GM21723 (cell line): ENCODE data around the gene MINDY4.

Source experiments
- ATAC-seq: cut with Tn5 transposase; IDR thresholded peaks from one replicate; pipeline ENCODE4 v1.9.1; 2021; ENCODE audit warnings: mild to moderate bottlenecking, moderate library complexity; ENCODE audit not compliant: unreplicated experiment

The MINDY4 gene

DNA sequence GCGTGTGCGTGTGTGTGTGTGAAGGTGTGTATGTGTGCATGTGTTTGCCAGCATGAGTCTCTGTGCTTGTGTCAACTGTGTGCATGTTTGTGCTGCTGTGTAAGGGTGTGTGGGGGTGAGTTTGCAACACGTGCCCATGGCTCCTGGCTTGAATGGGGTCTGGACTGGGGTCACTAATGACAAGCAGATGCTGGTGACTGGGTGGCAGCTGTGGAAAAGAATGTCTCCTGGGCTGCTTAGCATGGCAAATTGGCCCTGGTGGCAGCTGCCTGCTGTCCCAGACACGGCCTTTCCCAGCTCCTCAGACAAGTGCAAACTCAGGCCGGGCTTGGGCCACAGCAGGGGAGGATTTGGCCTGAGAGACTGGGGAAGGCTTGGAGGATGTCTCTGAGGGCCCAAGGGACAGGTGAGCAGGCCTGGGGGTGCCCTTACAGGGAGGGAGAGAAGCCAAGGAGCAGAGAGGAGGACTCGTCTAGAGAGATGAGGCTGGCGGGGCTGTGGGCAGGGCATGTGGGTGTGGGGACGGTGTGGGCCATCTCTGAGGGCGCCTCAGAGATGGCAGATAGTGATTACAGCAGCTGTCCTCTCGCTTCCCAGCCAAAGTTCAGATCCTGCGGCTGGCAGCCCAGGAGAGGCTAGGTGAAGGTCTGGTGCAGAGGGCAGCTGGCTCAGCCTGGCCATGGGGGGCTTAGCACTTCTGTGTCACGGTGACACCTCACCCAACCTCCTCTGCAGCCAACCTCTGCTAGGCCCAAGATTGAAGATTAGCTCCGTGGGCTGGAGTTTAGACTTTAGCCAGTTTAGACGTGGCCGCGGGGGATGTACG is 142.0 kb downstream of the MINDY4 start:
- ATAC-seq = no peak

DNA sequence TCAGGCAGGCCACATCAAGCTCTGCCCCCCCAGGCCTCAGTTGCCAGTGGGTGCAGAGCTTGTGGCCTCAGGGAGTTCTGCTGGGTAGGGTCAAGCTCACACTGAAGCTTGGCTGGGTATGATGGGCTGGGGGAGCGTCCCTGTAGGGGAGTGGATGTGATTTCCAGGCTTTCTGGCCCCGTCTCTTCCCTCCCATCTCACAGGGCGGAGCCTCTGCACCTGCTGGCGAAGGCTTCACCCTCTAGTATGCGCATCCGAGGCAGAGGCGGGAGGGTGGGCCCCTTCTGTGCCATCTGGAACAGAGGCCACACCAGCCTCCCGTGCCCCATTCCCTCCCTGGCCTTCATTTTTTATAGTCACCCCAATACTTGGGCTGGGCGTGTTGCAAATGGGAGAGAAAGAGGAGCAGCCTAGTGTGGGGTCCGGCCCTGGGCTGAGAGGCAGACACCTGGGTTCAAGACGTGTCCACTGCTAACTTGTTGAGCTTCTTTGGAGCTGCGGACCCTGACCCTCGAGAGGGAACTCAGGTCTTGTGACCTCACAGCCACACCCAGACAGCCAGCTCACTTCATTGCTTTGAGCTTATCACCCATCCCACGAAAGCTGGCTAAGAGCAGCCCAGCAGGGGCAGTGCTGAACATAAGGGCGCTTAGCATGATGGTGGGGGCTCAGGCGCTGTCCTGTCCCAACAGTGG is 142.8 kb downstream of the MINDY4 start:
- ATAC-seq = no peak

- no peak for ATAC-seq
Measured at GRCh38 chr7:30914596-30914995, 143.4 kb downstream of the MINDY4 start.

DNA sequence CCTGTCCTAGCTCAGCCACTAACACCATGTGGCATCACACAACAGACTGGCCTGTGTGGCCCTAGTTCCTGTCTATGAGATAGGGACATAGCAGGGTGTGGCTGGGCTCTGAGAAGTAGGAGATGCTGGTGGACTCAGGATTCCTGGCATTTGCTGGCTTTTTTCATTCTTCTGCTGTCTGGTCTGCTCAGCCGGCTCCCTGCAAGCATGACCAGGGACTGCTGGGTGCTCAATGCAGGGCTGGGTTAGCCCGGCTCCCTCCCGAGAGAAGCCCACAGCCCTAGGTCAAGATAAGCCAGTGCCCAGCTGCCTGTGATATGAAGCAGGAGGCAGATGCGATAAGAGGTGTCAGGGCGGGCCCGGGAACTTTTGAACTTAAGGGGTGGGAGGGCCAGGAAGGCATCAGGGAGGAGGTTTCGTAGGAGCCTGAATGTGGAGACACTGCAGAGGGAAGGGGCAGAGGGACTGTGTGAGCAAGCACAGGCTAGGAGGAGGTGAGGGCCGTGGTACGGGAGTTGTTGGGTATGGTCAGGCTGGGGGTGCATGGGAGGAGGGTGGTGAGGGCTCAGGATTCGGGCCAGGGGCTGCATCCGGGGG is 143.9 kb downstream of the MINDY4 start:
- no peak for ATAC-seq

- no peak for ATAC-seq
Measured at GRCh38 chr7:30915751-30916150, 144.5 kb downstream of the MINDY4 start.

GRCh38 chr7:30916255-30916654 is 145.0 kb downstream of the MINDY4 start:
- ATAC-seq = no peak

- no peak for ATAC-seq
Measured at GRCh38 chr7:30916767-30917166, 145.6 kb downstream of the MINDY4 start.

GRCh38 chr7:30917216-30917893 is 146.1 kb downstream of the MINDY4 start:
- no peak for ATAC-seq

GRCh38 chr7:30918676-30919075 is 147.5 kb downstream of the MINDY4 start:
- no peak for ATAC-seq

- ATAC-seq = no peak
Measured at GRCh38 chr7:30920021-30920583, 148.9 kb downstream of the MINDY4 start.

GRCh38 chr7:30920584-30921539 is 149.6 kb downstream of the MINDY4 start:
- ATAC-seq = no peak

- no peak for ATAC-seq
Measured at GRCh38 chr7:30921540-30922401, 150.6 kb downstream of the MINDY4 start.

- ATAC-seq = no peak
Measured at GRCh38 chr7:30922596-30922995, 151.4 kb downstream of the MINDY4 start.

DNA sequence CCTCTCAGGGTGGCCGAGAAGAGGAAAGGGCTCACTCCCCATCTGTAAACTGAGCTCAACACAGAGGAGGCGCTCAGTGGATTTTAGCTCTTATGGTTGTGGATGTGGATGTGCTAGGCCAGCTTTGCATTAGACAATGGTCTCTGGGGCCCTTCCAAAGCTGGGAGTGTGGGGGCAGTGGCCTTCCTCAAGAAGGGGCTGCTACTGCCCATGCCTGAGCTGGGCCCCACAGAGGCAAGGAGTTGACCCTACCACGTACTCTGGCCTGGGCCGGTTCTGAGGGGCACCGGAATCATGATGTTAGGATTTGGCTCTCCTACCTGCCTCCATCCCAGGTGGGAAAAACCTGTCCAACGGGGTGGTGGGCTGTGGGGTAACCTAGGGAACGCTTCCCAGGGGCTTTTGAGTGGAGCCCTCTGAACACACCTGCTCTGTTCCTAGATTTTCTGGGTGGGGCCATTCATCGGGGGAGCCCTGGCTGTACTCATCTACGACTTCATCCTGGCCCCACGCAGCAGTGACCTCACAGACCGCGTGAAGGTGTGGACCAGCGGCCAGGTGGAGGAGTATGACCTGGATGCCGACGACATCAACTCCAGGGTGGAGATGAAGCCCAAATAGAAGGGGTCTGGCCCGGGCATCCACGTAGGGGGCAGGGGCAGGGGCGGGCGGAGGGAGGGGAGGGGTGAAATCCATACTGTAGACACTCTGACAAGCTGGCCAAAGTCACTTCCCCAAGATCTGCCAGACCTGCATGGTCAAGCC is 152.0 kb downstream of the MINDY4 start:
- no peak for ATAC-seq

- ATAC-seq = no peak
Measured at GRCh38 chr7:30923774-30924413, 152.7 kb downstream of the MINDY4 start.

GRCh38 chr7:30924624-30925023 is 153.4 kb downstream of the MINDY4 start:
- no peak for ATAC-seq

DNA sequence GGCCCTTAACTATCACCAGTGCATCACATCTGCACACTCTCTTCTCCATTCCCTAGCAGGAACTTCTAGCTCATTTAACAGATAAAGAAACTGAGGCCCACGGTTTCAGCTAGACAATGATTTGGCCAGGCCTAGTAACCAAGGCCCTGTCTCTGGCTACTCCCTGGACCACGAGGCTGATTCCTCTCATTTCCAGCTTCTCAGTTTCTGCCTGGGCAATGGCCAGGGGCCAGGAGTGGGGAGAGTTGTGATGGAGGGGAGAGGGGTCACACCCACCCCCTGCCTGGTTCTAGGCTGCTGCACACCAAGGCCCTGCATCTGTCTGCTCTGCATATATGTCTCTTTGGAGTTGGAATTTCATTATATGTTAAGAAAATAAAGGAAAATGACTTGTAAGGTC is 153.9 kb downstream of the MINDY4 start:
- no peak for ATAC-seq

- ATAC-seq = no peak
Measured at GRCh38 chr7:30925913-30926312, 154.7 kb downstream of the MINDY4 start.
